Embryonic facial prominence (tissue), 1 donor: ENCODE data around the gene PIGU.
"Not testable (repeated sequence)": the region's sequence is repeated elsewhere in the genome, so short reads cannot be mapped to it uniquely, and the experiment has no call there.

ENCODE experiments used
- DNase-seq: peaks from one replicate; pipeline ENCODE4 v3.0.0-alpha.2; 2016; ENCODE audit errors: extremely low spot score

Gene PIGU

DNA sequence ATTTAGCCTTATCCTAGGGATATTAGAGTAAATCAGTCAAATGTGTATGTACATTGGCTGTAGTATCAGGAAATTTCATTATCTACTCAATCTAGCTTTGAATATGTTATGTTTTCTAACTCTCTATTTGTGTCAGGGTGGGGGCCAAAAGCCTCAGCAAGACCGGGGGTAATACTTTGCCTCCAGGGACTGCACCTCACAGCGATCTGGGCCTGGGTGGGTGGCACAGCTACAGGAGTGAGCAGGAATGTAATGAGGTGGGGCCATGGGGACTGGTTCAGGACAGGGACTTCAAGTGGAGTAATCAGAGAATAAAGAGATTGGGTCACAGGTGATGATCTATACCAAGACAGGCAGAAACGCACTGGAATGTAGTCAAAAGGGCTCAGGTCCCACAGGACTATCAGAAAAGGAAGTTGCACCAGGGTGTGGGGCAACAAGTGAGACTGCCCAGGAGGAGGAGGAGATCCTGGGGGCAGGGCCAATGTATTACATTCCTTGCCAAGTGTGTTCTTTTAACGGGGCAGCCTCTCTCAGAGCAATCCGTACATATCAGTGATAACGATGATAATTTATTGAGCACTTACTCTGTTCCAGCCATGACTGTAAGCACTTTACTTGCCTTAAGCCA is 54.0 kb downstream of the PIGU start:
- DNase-seq: no peak

DNA sequence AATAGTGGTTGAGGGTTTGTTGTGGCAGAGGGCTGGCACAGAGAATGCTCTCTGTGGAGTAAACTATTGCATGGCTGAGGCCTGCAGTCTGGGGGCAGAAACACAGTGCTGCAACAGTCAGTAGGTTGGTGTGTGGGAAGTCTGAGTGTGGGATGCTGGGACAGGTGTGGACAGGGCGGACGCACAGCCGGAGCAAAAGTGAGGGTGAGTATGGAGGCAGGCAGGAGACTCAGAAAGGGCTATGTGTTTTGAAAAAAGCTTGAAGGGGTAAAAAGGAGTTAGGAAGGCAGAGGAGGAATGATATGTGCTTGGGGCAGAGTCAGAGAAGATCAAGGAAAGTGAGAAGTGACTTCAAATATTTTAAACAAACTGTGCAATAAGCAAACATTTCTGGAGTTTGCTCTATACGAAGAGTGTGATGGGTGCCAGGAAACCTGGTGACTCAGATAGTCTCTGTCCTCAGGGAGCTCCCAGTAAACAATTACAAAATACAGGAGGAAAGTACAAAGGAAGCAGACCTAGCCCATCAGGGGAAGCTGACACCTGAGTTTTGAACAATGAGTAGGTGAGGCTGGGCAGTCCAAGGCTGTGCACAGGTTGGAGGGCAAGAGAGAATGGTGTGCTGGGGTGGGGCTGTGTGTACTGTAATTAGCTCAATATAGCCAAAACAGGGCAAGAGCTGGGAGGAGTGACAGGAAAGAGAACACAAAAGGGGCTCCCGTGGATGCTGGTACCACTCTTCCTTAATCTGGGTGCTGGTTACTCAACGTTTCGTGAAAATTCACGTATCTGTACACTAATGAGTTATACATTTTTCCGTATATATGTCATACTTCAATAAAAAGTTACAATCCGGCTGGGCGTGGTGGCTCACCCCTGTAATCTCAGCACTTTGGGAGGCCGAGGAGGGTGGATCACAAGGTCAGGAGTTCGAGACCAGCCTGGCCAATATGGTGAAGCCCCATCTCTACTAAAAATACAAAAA is 55.2 kb downstream of the PIGU start:
- no peak for DNase-seq

DNA sequence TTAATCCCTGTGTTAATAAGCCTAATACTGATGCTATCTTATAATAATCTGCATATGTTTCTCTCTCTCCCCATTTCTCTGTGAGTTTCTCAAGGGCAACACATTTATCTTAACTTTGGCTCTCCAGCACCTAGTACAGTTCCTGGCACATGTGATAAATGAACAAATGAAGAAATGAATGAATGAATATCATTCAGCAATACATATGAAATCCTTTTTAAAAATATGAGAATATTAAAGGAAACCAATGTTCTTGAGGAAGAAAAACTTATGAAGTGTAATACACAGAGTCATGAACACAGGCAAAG is 55.9 kb downstream of the PIGU start:
- no peak for DNase-seq

DNA sequence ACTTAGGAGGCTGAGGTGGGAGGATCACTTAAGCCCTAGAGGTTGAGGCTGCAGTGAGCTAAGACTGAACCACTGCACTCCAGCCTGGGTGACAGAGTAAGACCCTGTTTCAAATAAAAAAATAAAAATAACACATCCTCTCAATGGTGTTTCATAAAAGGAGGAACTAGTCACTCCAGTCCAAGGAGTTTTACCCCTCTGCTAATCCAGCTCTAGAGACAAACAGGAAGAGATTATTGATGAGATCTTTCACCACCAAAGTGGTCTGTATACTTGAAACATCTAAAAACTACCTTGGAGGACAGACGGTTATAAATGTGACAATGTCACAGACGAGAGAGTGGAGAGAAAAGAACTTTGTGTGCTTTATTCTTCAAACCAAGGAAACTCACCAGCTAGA is 58.2 kb downstream of the PIGU start:
- DNase-seq: no peak

DNA sequence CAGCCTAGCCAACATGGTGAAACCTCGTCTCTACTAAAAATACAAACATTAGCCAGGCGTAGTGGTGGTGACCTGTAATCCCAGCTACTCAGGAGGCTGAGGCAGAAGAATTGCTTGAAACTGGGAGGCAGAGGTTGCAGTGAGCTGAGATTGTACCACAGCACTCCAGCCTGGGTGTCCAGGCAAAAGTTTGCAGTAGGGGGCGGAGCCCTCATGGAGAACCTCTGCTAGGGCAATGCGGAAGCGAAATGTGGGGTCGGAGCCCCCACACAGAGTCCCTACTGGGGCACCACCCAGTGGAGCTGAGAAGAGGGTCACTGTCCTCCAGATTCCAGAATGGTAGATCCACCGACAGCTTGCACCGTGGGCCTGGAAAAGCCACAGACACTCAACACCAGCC is 60.0 kb downstream of the PIGU start:
- DNase-seq: not testable (repeated sequence)

DNA sequence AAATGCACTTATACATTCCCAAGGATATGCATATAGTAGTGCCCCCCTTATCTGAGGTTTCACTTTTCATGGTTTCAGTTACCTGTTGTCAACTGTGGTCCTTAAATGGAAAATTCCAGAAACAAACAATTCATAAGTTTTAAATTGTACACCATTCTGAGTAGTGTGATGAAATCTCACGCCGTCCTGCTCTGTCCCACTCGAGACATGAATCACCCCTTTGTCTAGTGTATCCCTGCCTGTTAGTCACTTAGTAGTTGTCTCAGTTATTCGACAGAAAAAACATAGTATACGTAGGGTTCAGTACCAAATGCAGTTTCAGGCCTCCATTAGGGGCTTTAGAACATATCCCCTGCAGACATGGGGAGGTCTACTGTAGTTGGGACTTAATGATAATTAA is 61.4 kb downstream of the PIGU start:
- DNase-seq: no peak

DNA sequence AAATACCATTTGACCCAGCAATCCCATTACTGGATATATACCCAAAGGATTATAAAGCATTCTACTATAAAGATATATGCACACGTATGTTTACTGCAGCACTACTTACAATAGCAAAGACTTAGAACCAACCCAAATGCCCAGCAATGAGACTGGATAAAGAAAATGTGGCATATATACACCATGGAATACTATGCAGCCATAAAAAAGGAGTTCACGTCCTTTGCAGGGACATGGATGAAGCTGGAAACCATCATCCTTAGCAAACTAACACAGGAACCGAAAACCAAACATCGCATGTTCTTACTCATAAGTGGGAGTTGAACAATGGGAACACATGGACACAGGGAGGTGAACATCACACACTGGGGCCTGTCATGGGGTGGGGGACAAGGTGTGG is 64.9 kb downstream of the PIGU start:
- not testable (repeated sequence) for DNase-seq

DNA sequence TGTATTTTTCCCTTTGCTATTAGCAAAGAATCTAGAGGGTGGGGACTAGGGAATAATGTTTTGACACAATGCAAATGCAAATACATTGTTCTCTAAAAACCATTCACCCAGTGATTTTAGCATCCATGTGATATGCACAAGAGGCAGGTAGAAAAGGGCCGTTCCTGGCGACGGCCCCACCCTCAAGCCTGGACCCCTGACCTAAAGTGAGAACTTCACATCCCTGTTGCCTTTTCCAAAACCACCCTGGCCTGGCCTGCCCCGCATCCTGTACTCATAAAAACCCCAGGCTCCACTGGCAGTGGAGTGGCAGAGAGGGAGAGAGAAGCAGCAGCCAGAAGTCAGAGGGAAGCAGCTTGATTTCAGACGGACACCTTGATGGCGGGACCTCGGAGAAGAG is 69.8 kb downstream of the PIGU start:
- DNase-seq: no peak

DNA sequence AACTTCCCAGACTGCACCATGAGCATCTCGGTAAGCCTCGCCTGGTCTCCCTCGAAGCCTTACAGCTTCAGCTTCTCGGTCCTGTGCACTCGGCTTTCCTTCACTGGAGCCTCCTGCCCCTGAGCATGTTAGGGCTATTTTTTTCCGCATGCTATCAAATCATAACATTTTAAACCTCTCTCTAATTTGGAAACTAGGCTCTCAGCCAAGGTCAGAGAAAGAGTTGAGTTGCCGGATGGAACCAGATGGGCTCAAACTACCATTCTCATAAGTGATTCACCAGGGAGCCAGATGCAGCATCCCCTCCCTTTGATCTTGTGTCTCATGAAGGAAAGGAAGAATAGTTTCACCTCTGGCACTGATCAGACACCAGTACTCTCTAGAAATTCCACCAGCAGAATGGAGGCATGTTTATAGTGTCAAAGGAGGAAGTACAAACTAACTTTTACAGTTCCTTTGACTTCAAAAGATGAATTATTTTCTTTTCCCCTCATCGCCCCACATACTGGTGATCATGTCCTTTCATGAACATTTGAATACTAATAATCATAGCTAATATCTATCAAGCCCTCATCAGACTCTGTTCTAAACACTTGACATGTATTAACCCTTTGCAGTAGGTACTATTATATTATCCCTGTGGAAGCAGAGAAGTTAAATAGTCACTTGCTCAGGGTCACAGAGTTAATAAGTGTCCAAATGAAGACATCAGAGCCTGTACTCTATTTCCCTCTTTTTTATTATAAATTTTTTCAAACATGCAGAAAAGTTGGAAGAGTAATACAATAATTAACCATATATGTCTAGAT is 71.7 kb downstream of the PIGU start:
- no peak for DNase-seq

DNA sequence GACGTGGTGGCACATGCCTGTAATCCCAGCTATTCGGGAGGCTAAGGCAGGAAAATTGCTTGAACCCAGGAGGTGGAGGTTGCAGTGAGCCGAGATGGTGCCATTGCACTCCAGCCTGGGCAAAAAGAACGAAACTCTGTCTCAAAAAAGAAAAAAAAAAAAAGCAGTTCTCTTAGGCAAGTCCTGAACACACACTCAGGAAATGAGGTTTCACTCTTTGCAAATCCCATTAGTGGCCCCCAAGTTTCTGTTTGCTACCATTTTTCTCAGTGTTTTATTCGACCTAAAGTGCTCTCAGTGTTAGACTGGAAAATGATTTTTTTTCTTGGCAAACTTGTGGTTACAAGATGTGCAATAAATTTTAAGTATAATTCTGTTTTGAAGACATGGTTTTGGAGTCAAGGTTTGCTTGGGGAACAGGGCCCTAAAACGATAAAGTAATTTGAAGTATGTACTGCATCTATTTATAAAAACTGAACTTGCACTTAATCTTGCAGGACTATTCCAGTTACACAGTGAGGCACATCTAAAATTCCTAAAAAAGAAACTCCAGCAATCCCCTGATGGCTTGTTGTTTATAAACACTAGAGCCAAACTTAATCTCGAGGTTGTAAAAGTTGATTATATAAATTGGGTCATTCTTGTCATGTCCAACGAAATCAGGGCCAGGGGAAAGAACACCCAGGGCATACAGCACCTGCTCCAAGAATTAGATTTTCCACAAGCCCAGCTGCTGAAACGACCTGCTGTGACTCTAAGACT is 75.8 kb downstream of the PIGU start:
- DNase-seq: no peak

DNA sequence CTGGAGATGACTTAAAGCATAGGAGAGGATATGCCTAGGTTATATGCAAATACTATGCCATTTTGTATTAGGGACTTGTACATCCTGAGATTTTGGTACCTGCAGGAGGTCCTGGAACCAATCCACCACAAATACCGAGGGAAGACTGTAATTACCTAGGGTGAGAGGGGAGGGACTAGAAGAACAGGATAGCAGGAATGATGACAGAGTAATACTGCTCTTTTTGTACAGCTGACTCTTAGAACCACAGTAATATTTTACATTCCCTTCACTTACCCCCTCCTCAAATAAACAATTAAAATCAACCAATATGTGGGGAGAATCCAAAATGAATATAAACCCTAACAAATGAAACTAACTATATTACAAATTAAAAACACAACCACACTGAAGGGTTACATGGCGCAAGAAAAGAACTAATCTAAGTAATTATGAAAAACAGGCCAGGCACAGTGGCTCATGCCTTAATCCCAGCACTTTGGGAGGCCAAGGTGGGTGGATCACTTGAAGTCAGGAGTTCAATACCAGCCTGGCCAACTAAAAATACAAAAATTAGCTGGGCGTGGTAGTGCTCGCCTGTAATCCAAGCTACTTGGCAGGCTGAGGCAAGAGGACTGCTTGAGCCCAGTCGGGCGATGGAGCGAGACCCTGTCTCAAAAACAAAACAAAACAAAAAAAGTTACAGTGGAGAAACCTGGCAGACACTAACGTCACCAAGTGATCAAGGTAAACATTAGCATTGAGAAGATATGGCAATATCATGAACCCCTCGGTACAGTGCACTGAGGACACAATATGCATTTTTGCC is 81.3 kb downstream of the PIGU start:
- no peak for DNase-seq

DNA sequence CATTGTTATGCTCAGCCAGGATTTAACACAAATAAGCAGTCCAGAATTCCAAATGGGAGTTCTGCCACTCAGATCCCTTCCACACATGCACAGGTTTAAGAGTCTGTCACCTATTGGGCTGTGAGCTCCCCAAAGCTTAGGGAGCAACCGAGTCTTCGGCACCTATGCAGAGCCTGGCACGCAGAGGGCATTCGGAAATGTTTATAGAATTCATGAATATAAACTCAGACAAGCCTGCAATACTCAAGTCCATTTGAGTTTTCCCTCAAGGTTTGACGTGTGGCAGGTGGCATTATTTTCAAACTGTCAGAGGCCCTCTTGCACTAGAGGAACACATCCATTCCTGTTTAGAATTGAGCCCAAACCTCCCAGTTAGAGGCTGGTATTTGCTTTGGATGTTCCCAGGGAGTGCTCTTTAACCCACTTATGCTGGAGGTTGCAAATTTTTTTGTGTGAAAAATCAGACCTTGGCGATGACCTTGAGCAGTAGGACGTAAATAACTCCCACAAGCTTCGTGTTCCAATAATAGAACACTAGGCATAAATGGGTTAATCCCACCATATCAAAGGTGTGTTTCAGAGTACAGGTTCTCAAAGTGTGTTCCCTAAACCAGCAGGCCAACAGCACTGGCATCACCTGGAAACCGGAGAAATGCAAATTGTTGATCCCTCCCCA is 90.3 kb downstream of the PIGU start:
- no peak for DNase-seq

DNA sequence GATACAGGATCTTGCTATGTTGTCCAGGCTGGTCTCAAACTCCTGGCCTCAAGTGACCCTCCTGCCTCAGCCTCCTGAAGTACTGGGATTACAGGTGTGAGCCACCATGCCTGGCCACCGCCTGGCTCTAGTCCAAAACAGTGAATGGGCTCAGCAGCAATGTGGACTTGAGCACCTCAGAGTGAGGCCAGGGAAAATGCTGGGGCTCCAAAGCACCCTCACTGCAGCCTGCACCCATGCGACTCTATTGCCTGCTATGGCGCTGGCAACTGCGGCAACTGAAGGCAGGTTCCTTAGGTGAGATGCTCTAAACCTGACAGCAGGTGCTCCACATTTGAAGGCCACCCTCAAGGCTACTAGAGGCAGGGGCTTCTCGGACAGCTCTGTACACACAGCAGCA is 91.9 kb downstream of the PIGU start:
- no peak for DNase-seq

DNA sequence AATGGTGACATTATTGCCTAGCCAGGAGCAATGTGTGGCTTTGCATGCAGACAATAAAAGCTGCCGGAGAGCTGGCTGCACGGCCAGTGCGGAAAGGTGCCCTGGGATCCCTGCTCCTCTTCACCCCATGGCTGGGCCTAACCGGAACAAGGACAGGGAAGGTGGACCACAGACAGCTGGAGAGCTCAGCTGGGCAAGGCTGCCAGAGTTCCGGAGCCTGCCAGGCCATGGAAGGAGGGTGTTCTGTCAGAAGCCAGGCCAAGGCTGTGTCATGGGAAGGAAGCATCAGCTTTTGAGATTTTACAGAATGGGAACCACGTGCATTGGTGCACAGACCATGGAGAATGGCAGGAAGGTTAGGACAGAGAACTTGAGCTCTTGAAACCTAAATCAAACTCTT is 93.3 kb downstream of the PIGU start:
- no peak for DNase-seq

DNA sequence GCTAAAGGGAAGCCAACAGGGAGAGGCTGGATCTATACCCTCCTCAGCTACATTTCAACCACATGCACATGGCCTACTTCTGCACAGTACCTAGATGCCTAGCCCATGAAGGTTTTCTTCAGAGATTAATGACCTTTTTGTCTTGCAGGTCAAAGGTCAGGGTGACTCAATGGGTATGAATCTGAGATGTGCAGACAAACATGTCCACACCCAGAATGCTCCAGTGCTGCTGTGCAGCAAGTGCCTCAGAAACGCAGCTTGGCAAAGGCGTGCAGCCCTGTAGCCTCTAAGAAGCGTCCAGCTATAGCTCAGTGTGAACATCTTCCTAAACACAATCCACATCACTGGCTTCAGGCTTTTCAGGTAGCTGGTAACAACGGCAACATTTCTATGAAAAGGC is 94.0 kb downstream of the PIGU start:
- DNase-seq: no peak

DNA sequence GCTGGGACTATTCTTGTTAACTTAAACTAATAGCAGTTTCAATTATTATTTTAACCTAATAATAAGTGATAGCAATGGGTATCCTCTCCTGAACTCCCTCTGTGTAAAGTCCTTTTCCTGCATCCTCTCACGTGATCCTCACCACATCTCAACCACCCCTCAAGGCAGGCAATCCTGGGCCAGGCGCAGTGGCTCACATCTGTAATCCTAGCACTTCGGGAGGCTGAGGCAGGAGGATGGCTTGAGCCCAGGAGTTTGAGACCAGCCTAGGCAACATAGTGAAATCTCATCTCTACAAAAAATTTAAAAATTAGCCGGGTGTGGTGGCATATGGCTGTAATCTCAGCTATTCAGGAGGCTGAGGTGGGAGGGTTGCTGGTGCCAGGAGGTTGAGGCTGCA is 94.7 kb downstream of the PIGU start:
- no peak for DNase-seq

DNA sequence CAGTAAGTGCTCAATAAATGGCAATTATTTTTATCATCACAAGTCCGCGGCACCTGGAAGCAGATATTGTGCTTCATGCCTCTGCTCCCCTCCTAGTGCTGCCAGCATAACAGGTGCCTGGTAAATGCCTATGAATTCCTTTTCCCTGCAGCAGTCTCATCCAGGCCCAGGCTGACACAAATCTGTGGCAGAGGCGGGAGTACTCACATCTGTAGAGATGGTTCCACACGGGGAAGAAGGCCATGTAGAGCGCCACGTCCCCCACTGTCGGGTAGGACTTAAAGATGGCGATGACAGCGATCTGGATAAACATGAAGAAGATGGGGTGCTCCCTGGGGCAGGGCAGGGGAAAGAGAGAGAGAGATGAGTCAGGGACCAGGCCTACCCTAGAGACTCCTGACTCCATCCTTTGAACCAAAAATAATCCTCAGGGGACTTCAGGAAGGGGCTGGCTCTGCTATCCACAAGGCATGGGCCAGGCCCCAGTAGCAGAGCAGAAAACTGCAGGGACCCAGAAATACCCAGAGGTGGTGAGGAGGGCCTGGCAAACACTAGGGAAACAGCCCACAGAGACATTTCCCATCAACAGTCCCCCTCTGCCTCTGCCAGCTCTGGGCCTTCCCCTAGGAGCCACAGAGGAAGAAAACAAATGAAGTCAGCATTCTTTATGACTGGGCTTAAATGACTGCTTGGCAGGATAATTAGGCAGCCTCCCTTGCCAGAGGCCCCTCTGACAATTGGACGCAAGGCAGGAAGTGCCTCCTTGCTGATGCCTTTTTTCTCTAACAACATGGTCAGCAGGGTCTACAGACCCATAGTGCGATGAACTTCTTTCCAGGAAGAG is 95.3 kb downstream of the PIGU start:
- no peak for DNase-seq

DNA sequence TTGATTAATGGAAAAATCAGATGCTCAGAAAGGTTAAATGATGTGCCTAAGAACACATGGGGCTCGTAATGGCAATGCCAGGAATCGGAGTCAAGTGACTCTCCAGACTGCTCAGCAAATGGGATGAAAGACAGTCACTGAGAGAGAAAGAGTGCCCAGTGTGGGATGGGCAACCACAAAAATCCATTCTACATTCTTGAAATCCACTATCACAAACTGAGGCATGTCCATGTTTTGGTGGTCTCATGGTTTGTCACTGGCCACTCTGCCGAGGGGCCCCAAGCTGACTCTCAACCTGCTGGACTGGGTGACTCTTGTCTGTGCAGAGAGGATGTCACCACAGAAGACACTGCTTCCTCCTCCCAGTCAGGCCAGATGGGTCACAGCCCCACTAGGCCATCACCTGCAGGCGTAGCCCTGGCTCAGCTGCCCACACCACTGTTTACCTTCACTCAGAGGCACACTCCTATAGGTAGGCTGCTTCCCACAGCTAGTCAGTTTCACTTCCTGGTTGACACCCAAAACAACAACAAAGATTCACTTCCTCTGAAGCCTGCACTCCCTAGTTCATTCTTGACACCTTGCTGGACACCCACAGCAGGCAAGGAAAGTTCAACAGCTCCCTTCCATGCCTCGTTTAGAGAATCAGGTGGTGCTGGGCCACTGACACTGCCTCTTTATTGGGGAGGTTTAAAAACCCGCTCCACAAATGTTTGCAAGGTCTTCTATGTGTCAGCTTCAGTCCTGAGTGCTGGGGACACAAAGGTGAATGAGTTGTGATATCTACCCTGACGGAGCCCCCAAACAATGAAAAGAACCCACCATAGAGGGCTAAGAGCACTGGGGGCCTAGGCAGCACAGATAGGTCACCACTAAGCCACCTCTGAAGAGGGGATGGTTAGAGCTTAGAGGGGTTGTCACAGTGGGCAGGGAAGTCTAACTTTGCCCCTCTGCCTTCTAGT is 96.6 kb downstream of the PIGU start:
- DNase-seq: no peak
